ENCODE measurements around the gene ATP6V1B1.

ATP6V1B1 gene

DNA sequence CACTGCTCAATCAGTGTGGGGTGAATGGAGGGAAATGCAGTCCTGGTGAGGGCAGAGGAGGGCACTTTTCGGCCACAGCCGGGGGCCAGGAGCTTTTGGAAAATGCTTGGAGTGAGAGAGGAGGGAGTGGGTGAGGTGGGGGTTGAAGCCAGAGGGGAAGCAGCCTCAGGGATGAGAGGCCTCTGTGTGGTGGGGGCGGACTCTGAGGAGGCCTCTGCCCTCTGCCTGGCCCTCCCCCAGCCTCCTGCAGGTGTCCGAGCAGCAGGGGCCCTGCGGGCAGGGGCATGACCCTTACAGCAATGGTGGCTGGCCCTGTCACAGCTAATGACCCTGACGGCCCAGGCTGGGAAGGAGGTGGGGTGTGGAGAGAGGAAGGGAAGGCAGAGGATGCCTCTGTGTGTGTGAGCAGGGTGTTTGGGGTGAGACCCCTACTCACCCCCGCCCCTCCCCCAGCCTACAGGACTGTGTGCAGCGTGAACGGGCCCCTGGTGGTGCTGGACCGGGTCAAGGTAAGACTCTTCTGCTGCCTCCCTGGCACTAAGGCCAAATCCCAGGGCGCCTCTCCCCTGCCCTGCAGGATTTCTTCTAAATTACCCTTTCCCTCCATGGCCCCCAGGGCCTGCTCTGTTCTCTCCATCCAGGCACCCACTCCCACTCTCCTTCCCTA, 7.6 kb downstream of the ATP6V1B1 start:
- DNase-seq, result no peak

DNA sequence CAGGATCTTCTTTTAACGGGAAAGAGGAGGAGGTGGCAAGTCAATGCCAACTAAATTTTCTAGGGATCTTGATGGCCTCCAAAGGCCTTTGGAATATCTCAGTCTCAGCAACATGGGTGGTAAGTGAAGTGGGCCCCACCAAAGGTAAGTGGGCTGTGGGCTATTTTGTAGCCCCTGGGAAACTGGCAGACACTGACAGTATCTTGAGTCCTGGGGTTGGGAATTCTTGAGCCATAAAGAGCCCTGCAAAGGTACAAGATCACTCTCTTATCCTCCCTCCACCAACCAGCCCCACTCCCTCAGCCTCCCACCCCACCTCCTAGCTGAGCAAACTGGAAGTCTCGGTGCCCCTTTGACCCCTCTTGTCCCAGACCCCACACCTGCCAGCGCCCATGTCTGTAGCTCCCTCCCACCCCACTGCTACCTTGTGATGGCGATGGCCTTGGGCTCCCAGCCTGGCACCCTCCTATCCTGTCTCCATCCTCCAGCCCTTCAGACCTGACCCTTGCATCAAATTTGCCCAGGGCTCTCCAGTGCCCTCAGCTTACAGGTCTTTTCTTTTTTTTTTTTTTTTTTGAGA, 8.5 kb downstream of the ATP6V1B1 start:
- no peak for DNase-seq

DNA sequence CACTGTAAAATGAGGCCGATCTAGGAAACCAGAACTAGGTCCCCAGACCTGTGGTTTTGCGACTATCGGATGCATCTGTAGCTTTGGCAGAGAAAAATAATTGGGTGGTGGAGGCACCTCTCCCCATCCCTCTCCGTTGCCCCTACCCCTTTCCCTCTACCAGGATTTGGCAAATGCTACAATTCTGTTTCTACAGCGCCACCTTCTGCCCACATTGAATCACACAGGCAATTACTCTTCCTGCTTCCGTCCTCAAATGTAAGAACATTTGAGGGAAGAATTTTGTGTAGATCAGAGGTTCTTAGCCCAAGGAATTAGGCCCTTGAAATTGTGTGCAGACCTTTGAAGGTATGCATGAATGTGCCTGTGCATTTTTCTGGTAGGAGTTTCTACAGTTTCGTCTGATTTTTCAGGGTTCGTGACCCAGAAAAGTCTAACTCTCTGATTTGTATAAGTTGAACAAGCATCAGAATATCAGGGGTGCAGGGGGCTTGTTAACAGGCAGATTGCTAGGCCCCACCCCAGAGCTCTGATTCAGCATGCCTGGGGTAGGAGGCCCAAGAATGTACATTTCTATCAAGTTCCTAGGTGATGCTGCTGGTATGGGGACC, 11.2 kb downstream of the ATP6V1B1 start:
- DNase-seq, result peak in 24 of 51 donors; percentile 4 to 63 (median 28)

DNA sequence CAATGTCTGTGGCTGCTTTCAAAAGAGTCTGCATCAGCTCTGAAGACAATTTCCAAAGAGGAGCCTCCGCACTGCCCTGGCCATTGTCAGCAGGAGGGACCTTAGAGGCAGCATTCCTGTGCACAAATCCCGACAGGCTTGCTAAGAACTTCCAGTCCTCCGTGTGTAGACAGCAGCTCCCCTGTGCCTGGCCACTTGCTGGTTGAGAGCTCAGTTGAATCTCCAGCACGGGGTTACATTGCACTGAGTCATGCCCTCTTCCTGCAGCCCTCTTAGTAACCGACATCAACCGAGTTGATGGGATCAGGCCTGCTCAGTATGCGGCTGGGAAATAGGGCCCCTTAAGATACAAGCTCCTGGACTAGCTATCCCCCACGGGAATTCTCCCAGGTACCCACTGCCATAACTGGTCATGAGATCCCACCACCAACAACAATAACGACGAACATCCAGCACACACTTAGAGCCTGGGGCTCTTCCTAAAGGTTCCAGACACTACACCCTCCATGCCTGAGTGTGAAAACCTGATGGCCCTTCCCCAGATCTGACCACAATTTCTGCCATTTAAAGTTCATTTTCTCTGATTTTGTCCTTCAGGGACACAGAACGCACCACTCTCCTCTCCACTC, 12.0 kb downstream of the ATP6V1B1 start:
- no peak for DNase-seq

DNA sequence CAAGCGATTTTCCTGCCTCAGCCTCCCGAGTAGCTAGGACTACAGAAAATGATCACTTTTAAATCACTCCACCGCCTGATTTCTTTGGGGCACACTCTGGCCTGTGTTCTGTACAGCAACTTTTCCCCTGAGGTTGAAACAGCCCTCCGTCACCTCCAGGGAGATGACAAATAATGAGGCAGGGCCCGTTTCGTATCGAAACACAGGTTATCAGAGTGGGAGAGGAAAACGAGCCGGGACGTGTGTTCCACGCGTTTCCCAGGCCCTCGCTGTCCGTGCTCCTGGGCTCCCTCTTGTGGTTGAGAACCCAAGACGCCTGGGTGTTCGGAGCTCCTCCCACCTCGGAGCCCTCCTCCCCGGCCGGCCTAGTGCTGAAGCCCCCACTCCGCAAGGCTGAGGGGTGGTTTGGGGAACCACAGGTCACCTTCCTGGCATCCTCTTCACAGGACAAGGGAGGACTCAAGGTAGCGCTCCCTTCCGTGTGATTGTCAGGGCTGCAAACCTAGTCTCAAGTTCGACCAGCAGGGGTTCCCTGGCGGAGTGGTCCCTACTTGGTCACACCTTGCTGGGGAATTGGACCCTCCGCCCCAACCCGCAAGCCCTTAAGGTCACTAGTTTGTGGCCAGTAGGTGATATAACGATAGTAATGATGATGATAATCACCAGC, 12.8 kb downstream of the ATP6V1B1 start:
- DNase-seq, result peak in 49 of 51 donors; percentile 3 to 84 (median 48)

DNA sequence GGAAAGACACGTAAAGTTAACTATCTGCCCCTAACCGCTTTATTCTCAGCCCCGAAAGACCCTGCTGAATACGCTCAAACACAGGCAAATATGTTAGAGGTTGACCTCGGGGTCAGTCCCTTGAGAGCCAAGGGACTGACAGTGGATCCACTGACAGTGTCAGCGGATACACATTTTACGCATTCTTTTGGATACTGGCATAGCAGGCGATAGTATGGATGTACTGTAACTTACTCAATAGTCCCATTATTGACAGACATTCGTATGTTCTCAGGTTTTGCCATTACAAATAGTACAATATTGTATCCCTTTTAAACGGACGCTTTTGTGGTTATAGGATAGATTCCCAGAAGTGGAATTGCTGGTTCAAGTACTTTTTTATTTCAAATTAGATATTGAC, 13.4 kb downstream of the ATP6V1B1 start:
- no peak for DNase-seq

DNA sequence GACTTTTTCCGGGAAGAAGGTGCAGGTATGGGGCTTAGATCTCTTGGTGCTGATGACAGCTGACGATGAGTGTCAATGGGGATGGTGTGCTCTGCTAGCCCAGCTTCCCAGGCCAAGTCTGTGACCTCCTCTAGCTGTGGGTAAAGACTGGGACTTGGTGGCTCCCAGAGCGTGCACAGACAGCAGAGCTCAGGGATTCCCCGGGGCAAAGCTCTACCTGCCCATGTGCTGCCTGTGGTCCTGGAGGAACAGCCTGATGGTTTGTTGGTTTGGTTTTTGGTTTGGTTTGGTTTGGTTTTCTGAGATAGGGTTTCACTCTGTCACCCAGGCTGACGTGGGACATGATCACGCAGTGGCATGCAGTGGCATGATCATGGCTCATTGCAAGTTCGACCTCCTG, 19.2 kb downstream of the ATP6V1B1 start:
- DNase-seq, result no peak

DNA sequence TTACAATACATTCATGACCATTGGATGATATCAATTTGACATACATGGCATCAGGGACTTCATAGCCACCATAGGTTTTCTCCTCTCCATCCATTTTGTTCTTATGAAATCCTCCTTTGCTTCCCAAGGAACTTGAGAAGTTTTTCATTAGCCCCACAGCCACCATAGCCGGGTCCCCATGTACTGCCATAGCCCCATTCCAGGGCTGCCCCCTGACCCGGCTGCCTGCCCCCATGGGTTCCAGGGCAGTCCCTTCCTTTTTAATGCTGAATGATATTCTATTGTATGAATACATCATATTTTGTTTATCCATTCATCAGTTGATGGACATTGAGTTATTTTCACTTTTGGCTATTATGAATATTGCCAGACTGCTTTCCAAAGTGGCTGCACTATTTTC, 20.4 kb downstream of the ATP6V1B1 start:
- no peak for DNase-seq

DNA sequence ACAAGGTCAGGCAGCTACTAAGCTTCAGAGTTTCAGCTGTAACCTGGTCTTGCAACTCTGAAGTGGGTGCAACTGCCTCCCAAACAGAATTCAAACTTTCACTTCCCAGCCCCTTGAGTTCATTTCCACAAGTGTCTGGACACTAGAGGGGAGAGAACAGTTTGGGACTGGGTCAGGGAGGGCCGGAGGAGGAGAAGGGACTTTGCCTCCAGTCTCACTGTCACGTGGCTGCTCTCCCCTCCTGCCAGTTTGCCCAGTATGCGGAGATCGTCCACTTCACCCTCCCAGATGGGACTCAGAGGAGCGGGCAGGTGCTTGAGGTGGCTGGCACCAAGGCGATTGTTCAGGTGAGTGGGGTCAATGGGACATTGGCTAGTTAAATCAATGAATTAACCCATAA, 22.1 kb downstream of the ATP6V1B1 start:
- no peak for DNase-seq

DNA sequence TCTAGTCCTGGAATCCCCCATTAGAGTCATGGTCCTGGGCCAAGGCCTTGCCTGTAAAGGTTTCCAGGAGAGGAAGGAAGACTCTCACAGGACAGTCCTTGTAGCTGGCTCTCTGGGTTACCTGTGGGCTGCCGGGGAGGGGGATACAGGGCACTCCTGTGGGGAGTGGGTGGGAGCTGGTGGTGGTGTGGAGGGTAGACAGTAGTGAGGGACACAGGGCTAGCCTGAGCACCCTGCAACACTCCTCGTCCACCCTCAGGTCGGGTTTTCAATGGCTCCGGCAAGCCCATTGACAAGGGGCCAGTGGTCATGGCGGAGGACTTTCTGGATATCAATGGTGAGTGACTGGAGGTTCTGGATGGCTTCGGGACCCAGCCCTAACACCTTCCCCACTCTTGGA, 23.1 kb downstream of the ATP6V1B1 start:
- DNase-seq, result no peak

DNA sequence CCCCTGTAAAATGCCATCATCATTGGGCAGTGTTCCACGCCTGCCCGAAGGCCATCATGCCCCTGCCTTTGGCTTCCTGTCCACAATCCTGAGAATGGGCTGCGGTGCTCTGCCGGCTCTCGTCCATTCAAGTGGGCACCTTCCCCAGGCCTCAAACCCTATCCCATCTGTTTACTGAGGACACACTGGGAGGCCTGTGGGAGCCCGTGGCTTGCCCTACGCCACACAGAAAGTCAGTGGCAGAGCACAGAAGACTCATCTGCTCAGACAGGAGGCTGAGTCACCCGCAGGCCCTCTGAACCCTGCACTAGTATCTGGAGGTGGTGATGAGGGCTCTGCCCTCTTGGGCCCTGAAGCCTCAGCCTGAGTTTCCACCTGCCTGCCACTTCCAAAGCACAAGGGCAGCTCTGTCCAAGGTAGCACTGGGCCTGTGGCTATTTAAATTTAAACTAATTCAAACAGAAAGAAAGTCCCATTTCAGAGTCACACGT, 23.6 kb downstream of the ATP6V1B1 start:
- no peak for DNase-seq

DNA sequence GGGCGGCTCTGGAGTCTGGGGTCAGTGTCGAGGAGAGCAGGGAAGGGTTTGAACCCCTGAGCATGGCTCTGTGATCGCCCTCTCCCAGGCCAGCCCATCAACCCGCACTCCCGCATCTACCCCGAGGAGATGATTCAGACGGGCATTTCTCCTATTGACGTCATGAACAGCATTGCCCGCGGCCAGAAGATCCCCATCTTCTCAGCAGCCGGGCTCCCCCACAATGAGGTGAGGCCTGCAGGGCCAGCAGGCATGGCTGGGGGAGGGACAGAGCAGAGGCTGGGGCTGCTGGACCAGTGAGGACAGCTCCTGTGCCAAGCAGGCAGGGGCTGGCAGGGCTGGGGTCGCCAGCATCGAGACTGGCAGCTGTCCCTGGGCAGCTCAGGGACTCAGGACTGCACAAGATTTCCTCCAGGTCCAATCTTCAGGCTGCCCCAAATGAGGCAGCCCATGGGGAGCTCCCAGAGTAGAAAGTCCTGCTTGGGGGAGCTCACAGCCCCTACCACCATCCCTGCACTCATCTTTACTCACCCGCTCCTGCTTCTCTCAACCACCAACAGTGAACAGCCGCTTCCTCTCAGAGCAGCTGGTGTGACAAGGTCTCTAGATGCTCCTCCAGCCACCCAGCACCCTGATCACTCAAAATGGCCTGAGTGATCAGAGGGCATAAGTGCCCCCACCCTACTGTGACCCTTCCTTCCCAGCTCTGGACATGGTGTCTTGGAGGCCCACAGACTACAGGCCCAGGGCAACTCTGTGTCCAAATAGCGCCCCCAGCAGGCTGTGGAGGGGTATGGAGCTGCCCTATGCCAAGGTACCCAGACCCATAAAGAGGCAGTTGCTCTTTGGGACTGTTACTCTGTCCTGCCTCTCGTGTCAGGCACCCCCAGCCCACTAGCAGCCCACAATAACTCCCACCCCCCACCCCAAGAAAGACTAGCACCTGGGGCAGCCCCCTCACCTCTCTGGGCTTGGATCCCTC, 24.4 kb downstream of the ATP6V1B1 start:
- no peak for DNase-seq

DNA sequence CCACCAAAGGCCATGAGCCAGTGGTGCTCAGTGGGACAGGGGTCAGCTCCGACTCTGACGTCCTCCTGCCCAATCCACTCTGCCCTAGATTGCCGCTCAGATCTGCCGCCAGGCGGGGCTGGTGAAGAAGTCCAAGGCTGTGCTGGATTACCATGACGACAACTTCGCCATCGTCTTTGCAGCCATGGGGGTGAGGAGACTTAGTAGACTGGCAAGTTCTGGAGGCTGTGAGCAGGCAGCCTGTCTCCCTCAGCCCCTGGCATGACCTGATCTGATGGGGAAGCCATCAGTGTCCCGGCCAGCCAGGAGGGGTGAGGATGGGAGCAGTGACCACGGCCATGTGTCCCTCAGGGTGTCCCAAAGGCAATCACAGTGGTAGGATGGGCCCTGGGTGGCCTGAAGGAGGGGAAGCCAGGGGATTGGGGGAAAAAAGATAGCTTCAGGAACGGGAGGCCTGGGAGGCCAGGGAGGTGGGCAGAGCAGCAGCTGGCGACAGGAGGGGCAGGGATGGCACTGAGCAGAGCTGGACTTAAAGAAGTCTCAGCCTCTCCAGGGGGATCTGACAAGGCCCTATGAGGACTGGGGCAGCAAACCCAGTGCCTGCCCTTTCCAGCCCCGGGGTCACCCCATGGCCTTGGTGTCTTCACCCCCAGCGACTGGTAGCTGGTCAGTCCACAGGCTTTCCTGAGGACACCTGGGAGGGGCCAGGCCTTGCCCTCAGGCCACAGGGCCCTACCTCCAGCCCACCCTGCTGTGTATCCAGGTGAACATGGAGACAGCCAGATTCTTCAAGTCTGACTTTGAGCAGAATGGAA, 25.3 kb downstream of the ATP6V1B1 start:
- DNase-seq, result no peak

DNA sequence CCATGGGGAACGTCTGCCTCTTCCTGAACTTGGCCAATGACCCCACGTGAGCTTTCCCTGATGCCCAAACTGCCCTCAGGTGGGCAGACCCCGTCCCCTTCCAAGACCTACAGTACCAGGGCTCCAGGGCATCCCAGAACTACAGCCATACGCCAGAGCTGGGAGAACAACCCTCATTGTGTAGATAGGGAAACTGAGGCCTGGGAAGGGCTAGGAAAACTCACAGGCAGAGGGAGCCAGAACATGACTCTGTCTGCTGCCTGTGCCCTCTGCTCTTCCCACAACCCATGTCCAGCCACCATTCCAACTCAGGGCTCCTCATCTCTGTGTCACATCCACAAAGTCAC, 25.9 kb downstream of the ATP6V1B1 start:
- DNase-seq, result no peak

DNA sequence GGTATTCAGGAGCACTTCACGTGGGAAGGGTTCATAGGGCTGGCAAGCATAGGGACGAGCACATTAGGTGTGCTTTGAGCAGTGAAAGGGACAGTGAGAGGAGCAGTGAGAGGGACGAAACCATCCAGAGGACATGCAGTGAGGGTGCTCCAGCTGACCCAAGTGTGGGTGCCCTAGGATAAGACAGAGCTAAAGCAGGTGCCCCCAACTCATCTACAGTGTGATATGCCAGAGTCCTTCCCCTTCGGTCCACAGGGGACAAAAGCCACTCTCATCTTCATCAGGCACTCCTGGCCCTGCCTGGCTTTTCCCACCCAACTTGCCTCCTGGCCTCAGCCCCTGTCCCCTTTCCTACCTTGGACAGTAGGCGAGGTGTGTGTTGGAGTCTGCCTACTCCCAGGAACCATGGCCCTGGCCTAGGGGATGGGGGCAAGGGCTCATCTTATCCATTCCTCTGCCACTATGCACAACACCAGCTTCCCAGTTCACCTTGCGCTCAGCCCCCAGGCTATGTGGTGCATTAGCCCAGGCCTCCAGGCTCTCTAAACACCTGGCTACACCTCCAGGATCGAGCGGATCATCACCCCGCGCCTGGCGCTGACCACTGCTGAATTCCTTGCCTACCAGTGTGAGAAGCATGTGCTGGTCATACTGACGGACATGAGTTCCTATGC, 26.6 kb downstream of the ATP6V1B1 start:
- DNase-seq, result no peak

DNA sequence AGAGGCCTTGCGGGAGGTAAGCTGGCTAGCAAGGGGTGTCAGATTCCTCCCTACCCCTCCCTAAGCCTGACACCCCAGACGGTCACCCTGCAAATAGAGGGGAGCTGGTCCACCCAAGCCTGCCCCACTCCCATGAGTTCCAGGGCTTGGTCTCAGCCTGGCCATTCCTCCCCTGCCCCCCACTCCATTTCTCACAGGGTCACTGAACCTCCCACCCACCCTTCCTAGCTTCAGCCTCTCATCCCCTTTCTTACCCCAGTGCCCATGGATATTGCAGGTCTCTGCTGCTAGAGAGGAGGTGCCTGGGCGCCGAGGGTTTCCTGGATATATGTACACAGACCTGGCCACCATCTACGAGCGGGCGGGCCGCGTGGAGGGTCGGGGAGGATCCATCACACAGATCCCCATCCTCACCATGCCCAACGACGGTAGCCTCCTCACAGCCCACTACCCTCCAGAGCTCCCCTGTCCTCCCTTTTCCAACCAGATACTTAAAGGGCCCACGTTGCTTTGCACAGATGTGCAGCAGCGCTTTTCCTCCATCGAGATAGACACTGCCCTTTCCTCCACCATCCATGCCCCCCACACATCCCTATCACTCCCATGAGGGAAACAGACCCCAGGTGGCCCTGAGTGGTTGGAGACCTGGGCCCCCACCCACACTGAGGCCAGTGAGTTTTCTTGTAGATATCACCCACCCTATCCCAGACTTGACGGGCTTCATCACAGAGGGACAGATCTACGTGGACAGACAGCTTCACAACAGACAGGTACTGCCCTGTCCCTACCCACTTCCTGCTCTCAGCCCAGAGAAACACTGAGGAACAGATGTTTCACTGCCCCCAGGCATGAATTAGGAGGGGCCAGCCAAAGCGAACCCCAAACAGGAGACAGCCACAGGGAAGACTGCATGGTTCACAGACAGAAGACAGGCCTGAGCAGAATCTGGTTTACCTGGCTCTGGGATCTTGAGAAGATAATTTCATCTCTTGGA, 27.5 kb downstream of the ATP6V1B1 start:
- no peak for DNase-seq

DNA sequence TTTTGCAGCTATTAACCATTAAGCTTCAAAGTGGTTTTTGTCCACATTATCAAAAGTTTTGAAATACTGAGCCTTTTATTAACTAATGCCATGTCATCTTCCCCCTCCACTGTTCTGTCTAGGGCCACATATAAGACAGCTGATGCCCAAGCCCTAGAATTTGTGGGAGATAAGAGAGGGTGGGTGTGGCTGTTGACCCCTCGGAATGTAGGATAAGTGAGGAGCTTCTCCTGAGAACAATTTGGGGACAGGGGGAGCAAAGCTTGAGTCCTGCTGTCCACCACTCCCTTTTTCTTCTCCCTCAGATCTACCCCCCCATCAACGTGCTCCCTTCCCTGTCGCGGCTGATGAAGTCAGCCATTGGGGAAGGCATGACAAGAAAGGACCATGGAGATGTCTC, 28.4 kb downstream of the ATP6V1B1 start:
- no peak for DNase-seq

Measured in hypothalamus (tissue), 51 donors.